OCI-LY3 (cell line): ENCODE measurements around the gene AGAP1.

Source experiments
- H2AFZ ChIP-seq: fragments of 200-600, 300-600 bp; shearing (Covaris generic); 2 replicates; pipeline ENCODE4 v1.6.0; 2014; ENCODE audit warnings: antibody characterized with exemption, low read depth, low read length
- H3K27ac ChIP-seq: fragments of 200-600, 300-600 bp; sonication (generic); 2 replicates; pipeline ENCODE4 v1.5.1; 2014; ENCODE audit warnings: mild to moderate bottlenecking, low read length, moderate library complexity, mixed read lengths
- H3K27me3 ChIP-seq: fragments of 200-600, 300-600 bp; sonication (generic); 2 replicates; pipeline ENCODE4 v1.6.1; 2014; ENCODE audit warnings: low read depth, low read length, mixed read lengths
- H3K36me3 ChIP-seq: fragments of 200-600, 300-600 bp; sonication (generic); replicated peaks from 2 replicates; pipeline ENCODE3; 2014; ENCODE audit warnings: low read depth, low read length, mixed read lengths
- H3K4me1 ChIP-seq: fragments of 300-600, 200-600 bp; sonication (generic); 2 replicates; pipeline ENCODE4 v1.6.1; 2014; ENCODE audit warnings: low read length, mixed read lengths
- H3K4me2 ChIP-seq: fragments of 200-600, 300-600 bp; sonication (generic); 2 replicates; pipeline ENCODE4 v1.6.1; 2014; ENCODE audit warnings: low read length, mixed read lengths
- H3K4me3 ChIP-seq: fragments of 300-600, 200-600 bp; sonication (generic); 2 replicates; pipeline ENCODE4 v1.5.1; 2014; ENCODE audit warnings: antibody characterized with exemption, mild to moderate bottlenecking, low read length, moderate library complexity
- H3K79me2 ChIP-seq: fragments of 300-600, 200-600 bp; shearing (Covaris generic); 2 replicates; pipeline ENCODE4 v1.6.1; 2014; ENCODE audit warnings: mild to moderate bottlenecking, low read length, mixed read lengths
- H3K9ac ChIP-seq: fragments of 300-600, 200-600 bp; shearing (Covaris generic); 2 replicates; pipeline ENCODE4 v1.6.0; 2014; ENCODE audit warnings: mild to moderate bottlenecking, low read length, moderate library complexity
- H3K9me3 ChIP-seq: fragments of 200-600, 300-600 bp; shearing (Covaris generic); 2 replicates; pipeline ENCODE4 v1.6.1; 2014; ENCODE audit warnings: low read length, mixed read lengths; ENCODE audit not compliant: insufficient read depth
- H4K20me1 ChIP-seq: fragments of 200-600, 300-600 bp; sonication (generic); 2 replicates; pipeline ENCODE4 v1.6.1; 2016; ENCODE audit warnings: low read length, mixed read lengths; ENCODE audit not compliant: insufficient read depth
- EZH2phosphoT487 ChIP-seq: fragments of 200-600 bp; shearing (Covaris generic); IDR thresholded peaks from 2 replicates; pipeline ENCODE4 v1.6.1; 2018; ENCODE audit warnings: antibody characterized with exemption, mixed run types, low read depth
- TF ChIP-seq, protein P1 (sequence below): fragments of 200-600, 300-600 bp; sonication (generic); IDR thresholded peaks from 2 replicates; pipeline ENCODE4 v1.5.1; 2014; ENCODE audit warnings: antibody characterized with exemption, low read length, low read depth

Gene AGAP1

DNA sequence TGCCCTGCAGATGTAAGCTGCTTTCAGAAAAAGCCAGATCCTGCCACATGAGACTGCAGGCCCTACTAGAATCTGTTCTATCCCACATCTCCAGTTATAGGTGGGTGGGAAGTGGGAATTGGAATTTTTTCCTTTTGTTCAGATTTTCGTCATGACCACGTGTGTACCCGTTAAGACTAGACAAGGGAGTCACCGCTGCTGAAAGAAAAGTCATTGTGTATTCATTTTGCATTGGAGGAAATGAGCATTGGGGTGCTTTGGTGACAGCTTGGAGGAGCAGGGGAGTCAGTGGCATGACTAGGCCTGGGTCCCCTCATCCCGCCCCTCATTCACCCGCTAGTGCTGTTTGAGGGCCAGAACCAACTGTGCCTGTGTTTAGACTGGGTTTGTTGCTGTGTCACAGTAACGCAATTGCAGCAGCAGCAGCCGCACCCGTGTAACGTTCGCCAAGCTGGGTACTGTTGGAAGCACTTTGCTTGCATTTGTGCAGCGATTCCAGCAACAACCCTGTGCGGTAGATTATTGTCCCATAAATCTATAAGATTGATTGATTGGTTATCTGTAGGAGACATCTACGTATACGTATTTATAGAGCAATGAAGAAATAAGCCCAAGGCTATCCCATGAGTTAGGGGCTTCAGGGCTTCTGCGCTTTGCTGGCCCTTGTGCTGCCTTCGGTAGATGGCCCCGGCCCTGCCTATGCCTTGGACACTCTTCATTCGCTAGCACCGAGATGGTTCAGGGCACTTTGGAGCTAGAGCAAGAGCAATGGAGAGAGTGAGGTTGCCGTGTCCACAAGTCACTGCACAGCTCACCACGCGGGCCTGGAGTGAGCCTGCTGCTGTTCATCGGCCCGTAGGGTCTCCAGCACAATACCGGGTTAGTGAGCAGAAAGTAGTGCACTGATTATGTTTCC, 194.9 kb downstream of the AGAP1 start:
- no peak overlapping the region for H2AFZ ChIP-seq
- no peaks in the 10 kb centered on the region for H3K36me3 ChIP-seq
- no peaks in the 10 kb centered on the region for H3K9me3 ChIP-seq
- H3K4me2 ChIP-seq, result no peak overlapping the region
- H3K27me3 ChIP-seq, result no peaks in the 10 kb centered on the region
- no peaks in the 10 kb centered on the region for H4K20me1 ChIP-seq
- TF ChIP-seq, protein P1, sequence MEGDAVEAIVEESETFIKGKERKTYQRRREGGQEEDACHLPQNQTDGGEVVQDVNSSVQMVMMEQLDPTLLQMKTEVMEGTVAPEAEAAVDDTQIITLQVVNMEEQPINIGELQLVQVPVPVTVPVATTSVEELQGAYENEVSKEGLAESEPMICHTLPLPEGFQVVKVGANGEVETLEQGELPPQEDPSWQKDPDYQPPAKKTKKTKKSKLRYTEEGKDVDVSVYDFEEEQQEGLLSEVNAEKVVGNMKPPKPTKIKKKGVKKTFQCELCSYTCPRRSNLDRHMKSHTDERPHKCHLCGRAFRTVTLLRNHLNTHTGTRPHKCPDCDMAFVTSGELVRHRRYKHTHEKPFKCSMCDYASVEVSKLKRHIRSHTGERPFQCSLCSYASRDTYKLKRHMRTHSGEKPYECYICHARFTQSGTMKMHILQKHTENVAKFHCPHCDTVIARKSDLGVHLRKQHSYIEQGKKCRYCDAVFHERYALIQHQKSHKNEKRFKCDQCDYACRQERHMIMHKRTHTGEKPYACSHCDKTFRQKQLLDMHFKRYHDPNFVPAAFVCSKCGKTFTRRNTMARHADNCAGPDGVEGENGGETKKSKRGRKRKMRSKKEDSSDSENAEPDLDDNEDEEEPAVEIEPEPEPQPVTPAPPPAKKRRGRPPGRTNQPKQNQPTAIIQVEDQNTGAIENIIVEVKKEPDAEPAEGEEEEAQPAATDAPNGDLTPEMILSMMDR, result no peak
- no peak for TF ChIP-seq EZH2phosphoT487
- no peak overlapping the region for H3K9ac ChIP-seq
- no peaks in the 10 kb centered on the region for H3K79me2 ChIP-seq
- no peak overlapping the region for H3K4me3 ChIP-seq
- no peak overlapping the region for H3K27ac ChIP-seq
- H3K4me1 ChIP-seq, result no peaks in the 10 kb centered on the region

DNA sequence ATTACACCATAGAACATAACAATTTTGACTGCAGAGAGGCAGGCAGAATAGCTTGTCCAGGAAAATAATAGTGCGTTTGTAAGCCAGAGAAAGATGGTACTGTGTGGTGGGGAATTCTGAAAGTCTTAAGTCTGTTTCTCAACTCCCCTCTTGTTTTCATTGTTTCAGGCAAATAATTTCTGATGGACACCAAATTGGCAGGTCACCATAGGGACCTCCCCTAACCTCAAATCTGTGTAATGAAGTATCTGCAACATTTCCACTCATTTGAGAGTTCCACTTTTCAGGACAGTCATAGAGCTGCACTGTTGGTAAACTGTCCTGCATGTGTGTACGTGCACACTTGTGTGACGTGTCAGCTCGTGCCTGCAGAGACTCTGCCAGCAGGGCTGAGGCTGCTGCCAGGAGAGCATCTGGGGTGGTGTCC, 195.6 kb downstream of the AGAP1 start:
- Histone ChIP-seq H3K9me3 (no peaks in the 10 kb centered on the region), H3K27me3 (no peaks in the 10 kb centered on the region), H3K4me3 (no peak overlapping the region), H3K9ac (no peak overlapping the region), H2AFZ (no peak overlapping the region), H3K79me2 (no peaks in the 10 kb centered on the region), H3K4me1 (no peaks in the 10 kb centered on the region), H3K36me3 (no peaks in the 10 kb centered on the region), H3K4me2 (no peak overlapping the region), H4K20me1 (no peaks in the 10 kb centered on the region), H3K27ac (no peak overlapping the region)
- TF ChIP-seq EZH2phosphoT487, result no peak
- TF ChIP-seq, protein P1, result no peak

GRCh38 chr2:235690082-235690808, 196.4 kb downstream of the AGAP1 start:
- H3K9me3 ChIP-seq, result no peaks in the 10 kb centered on the region
- TF ChIP-seq, protein P1, result no peak
- TF ChIP-seq EZH2phosphoT487, result no peak
- H3K4me1 ChIP-seq, result no peaks in the 10 kb centered on the region
- no peak overlapping the region for H3K27ac ChIP-seq
- H4K20me1 ChIP-seq, result no peaks in the 10 kb centered on the region
- no peaks in the 10 kb centered on the region for H3K27me3 ChIP-seq
- H3K36me3 ChIP-seq, result no peaks in the 10 kb centered on the region
- H2AFZ ChIP-seq, result no peak overlapping the region
- no peak overlapping the region for H3K9ac ChIP-seq
- H3K4me3 ChIP-seq, result no peak overlapping the region
- no peak overlapping the region for H3K4me2 ChIP-seq
- H3K79me2 ChIP-seq, result no peaks in the 10 kb centered on the region

DNA sequence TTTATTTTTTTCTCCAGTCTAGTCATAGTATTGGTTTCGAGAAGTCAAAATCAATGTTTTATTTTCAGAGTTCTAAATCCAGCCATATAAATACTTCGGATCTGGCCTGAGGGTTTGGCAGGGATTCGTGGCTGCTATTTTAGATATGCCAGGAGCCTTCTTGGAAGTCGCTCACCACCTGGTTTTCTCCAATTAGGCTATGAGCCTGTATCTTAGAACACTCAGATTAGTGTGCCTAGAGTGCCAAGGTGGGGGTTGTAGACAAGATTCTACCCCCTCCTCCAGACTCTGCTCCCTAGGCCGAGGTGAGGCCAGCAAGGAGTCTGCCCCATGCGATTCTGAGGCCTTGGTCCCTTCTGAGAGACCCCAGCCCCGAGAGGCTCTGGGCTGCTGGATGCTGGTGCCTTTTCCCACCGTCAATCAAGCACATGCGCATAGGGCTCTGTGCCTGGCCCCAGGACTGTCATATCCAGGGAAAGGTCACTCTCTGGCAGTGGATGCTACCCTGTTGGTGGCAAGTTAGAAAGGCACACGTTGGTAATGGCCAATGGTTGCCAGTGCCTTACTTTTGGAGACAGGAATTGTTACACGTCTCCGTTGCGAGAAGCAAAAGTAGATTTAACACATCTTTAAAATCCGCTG, 197.1 kb downstream of the AGAP1 start:
- Histone ChIP-seq H3K4me3 (no peak overlapping the region), H3K27me3 (no peaks in the 10 kb centered on the region), H3K9me3 (no peaks in the 10 kb centered on the region), H3K4me1 (no peaks in the 10 kb centered on the region), H4K20me1 (no peaks in the 10 kb centered on the region), H3K27ac (no peak overlapping the region), H3K79me2 (no peaks in the 10 kb centered on the region), H3K4me2 (no peak overlapping the region), H3K36me3 (no peaks in the 10 kb centered on the region), H3K9ac (no peak overlapping the region), H2AFZ (no peak overlapping the region)
- TF ChIP-seq EZH2phosphoT487, result no peak
- TF ChIP-seq, protein P1, result no peak
